Stimulated activated CD8-positive, alpha-beta memory T cell treated with anti-CD3 and anti-CD28 coated beads, Interleukin-15, amount 100 ng/mL, for 24 hours (primary cell): Measurements from ENCODE around the gene CRKL.
"Not testable (repeated sequence)": the region's sequence is repeated elsewhere in the genome, so short reads cannot be mapped to it uniquely, and the experiment has no call there.

ENCODE experiments used
- DNase-seq: peaks from one replicate; pipeline ENCODE4 v3.0.0-alpha.2; 2020; ENCODE audit warnings: low read depth

The CRKL gene

GRCh38 chr22:20901093-20902033, 15.8 kb upstream of the CRKL start:
- DNase-seq = not testable (repeated sequence)

DNA sequence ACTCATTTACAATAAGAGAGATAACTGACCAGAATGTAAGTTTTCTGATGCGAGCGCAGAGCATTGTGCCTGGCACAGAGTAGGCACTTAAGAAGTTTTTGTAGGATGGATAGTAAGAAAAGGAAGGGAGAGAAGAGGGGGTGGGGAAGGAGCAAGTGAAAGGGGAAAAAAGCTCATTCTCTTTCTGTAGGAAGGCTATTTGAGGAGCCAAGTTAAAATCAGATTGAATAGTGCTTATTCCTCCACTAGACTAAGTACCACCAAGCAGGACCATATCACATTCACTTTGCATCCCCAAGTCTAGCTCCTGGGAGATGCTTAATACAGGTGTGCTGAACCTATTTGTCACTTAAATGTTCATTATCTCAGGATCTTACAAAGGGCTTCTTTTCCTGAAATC, 14.1 kb upstream of the CRKL start:
- no peak for DNase-seq

GRCh38 chr22:20904008-20904979, 12.9 kb upstream of the CRKL start:
- no peak for DNase-seq

DNA sequence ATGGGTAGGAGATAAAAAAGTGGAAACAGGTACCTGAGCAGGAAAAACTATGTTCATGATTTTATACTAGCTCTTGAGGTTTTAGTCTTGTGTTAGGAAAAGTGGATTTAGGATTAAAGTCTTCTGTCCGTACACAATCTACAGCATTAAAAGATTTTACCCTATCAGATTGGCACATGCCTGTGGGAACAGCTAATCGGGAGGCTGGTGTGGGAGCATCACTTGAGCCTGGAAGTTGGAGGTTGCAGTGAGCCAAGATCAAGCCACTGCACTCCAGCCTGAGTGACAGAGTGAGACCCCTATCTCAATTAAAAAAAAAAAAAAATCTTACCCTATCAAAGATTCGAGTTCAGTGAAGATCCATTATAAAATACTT, 12.2 kb upstream of the CRKL start:
- no peak for DNase-seq

- DNase-seq = no peak
These were observed 11.5 kb upstream of the CRKL start for GRCh38 chr22:20905415-20906386.

- DNase-seq = no peak
These were observed 10.8 kb upstream of the CRKL start for GRCh38 chr22:20906387-20906767.

GRCh38 chr22:20908717-20909116, 8.5 kb upstream of the CRKL start:
- DNase-seq = not testable (repeated sequence)

DNA sequence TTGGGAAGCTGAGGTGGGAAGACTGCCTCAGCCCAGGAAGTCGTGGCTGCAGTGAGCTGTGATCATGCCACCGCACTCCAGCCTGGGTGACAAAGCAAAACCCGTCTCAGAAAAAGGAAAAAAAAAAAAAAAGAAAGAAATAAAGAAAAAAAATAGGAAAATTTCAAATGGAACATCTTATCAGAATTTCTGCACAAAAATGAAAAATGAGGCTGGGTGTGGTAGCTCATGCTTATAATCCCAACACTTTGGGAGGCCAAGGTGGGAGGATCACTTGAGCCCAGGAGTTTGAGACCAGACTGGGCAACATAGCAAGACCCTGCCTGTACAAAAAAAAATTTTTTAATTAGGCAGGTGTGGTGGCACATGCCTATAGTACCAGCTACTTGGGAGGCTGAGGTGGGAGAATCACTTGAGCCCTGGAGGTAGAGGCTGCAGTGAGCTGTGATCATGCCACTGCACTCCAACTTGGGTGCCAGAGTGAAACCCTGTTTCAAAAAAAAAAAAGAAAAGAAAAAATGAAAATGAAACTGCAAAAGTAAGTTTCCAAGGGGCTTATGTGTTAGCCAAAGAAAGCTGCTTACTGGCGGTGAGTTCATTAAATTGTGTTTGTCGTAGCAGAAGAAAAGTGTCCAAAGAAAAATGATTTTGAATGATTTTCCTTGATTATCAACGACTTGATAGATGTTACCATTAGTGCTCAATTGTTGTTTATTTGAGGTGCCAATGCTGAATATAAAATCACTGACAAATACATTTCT, 7.5 kb upstream of the CRKL start:
- DNase-seq = no peak

- no peak for DNase-seq
These were observed 4.7 kb upstream of the CRKL start for GRCh38 chr22:20912494-20912893.

DNA sequence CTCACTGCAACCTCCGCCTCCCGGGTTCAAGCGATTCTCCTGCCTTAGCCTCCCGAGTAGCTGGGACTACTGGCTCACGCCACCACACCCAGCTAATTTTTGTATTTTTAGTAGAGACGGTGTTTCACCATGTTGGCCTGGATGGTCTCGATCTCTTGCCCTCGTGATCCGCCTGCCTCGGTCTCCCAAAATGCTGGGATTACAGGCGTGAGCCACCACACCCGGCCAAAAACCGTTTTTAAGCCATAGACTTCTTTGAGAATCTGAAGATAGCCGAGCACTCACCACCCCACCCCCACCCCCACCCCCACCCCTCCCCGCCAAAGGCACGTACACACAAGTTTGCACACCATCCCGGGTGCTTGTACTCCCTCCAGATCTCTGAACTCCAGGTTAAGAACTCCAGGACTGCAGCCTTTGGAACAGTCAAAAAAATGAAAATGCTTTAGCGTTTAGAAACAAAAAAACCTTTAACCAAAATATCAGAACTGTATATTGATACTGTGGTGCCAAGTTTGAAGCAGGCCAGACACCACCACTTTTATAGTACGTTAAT, 1.5 kb downstream of the CRKL start:
- no peak for DNase-seq

DNA sequence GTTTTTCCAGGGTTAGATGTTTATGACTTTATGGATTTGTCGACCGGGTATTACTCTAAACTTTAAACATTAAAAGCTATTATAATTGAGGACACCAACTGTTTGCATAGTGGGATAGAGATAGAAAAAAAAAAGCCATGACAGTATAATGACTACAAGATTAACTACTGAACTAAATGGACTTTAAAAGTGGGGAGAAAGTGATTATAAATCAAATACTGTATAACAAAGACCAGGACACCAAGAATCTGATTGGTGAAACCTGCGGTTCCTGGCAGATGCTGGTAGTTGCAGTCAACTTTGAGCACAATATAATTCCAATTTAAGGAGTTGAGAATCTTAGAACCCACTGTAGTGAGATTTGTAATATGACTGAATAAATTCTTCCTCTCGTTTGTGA, 2.5 kb downstream of the CRKL start:
- no peak for DNase-seq

GRCh38 chr22:20920881-20921203, 3.6 kb downstream of the CRKL start:
- no peak for DNase-seq

DNA sequence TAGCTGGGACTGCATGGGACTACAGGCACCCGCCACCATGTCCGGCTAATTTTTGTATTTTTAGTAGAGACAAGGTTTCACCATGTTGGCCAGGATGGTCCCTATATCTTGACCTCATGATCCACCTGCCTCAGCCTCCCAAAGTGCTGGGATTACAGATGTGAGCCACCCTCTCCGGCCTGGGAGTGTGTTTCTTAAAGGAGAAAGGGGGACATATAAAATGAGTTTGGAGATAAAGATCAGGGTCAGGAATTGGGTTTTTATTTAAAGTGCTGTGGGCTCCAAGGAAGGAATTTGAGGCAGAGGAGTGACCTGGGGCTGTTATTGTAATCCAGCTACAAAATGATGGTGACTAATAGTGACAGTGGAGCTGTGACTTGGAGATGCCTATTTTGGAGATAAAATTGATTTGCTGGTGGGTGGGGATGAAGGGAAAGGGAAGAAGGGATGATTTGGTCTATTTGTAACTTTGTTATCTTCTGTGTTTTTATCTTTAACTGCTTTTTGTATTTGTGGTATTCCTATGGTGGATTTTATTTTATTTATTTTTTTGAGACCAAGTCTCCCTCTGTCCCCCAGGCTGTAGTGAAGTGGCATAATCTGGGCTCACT, 5.0 kb downstream of the CRKL start:
- DNase-seq = no peak

- no peak for DNase-seq
These were observed 9.0 kb downstream of the CRKL start for GRCh38 chr22:20926243-20926642.

- DNase-seq = no peak
These were observed 10.8 kb downstream of the CRKL start for GRCh38 chr22:20927940-20928572.

- DNase-seq = no peak
These were observed 11.4 kb downstream of the CRKL start for GRCh38 chr22:20928573-20928967.

GRCh38 chr22:20930004-20930403, 12.8 kb downstream of the CRKL start:
- no peak for DNase-seq

GRCh38 chr22:20930435-20930834, 13.2 kb downstream of the CRKL start:
- not testable (repeated sequence) for DNase-seq

GRCh38 chr22:20931126-20931654, 14.0 kb downstream of the CRKL start:
- no peak for DNase-seq

- no peak for DNase-seq
These were observed 16.7 kb downstream of the CRKL start for GRCh38 chr22:20933910-20934309.
